H1 (cell line): ENCODE data around the gene THADA. TPM values are rescaled to one million over a fixed set of nuclear protein-coding genes. Genes with fewer than 3 reads are reported as not detected.

Experiments used
- CTCF ChIA-PET: fragments of 300-600 bp; sonication (Branson Sonifier 250); formaldehyde crosslinking; loops from one replicate; lab custom pipeline; 2021; ENCODE audit not compliant: partially characterized antibody; lab: Charles Lee
- POLR2A ChIA-PET: fragments of 300-600 bp; sonication (Branson Sonifier 250); formaldehyde crosslinking; loops from one replicate; lab custom pipeline; 2021; ENCODE audit warnings: inconsistent platforms; ENCODE audit not compliant: partially characterized antibody; lab: Charles Lee
- DNase-seq, 2 experiments: peaks; one replicate each; pipeline versions ENCODE4 v3.0.0 to v3.0.0-alpha.2; 2010 to 2022; ENCODE audit warnings: low spot score in 2 of 2, low read depth in 1 of 2, mixed read lengths in 1 of 2
- FAIRE-seq: peaks from 2 replicates; lab custom pipeline; 2011; peaks lifted over from hg19 to GRCh38; lab: Jason Lieb, UNC
- H2AFZ ChIP-seq: 2 replicates; pipeline ENCODE4 v1.8.1; 2012; ENCODE audit warnings: low read length, inconsistent platforms
- H2AK5ac ChIP-seq: 2 replicates; pipeline ENCODE4 v1.6.1; 2013; ENCODE audit warnings: low read depth, low read length
- H2BK120ac ChIP-seq: replicated peaks from 2 replicates; pipeline ENCODE3; 2013; ENCODE audit warnings: low read depth, low read length, inconsistent platforms
- H2BK12ac ChIP-seq: 2 replicates; pipeline ENCODE4 v1.6.1; 2013; ENCODE audit warnings: low read depth, low read length
- H2BK15ac ChIP-seq: 2 replicates; pipeline ENCODE4 v1.6.1; 2013; ENCODE audit warnings: low read length
- H2BK20ac ChIP-seq: 2 replicates; pipeline ENCODE4 v1.6.1; 2013; ENCODE audit warnings: low read length
- H2BK5ac ChIP-seq: 2 replicates; pipeline ENCODE4 v1.6.1; 2013; ENCODE audit warnings: low read depth, low read length
- H3K14ac ChIP-seq: 2 replicates; pipeline ENCODE4 v1.6.1; 2013; ENCODE audit warnings: inconsistent platforms; ENCODE audit not compliant: insufficient read length
- H3K18ac ChIP-seq: 2 replicates; pipeline ENCODE4 v1.6.1; 2013; ENCODE audit warnings: low read length; ENCODE audit errors: extremely low read depth
- H3K23ac ChIP-seq: 2 replicates; pipeline ENCODE4 v1.6.1; 2013; ENCODE audit warnings: inconsistent platforms; ENCODE audit not compliant: insufficient read length
- H3K23me2 ChIP-seq: 2 replicates; pipeline ENCODE4 v1.6.1; 2013; ENCODE audit warnings: low read depth, low read length
- H3K27ac ChIP-seq: 2 replicates; pipeline ENCODE4 v1.6.1; 2011; ENCODE audit warnings: low read depth, low read length, inconsistent platforms
- H3K27me3 ChIP-seq, 4 experiments: replicated peaks in 1 of 4; 1 replicate in 1 of 4; 2 replicates in 3 of 4; pipeline versions ENCODE4 v1.6.1 to v1.8.1; 2011 to 2013; ENCODE audit warnings: low read length in 3 of 4, mild to moderate bottlenecking in 3 of 4, inconsistent platforms in 2 of 4, mixed read lengths in 2 of 4, moderate library complexity in 1 of 4; ENCODE audit not compliant: control insufficient read depth in 3 of 4, insufficient read depth in 3 of 4; ENCODE audit errors: extremely low read depth in 1 of 4
- H3K36me3 ChIP-seq, 4 experiments: 2 replicates each; pipeline versions ENCODE4 v1.6.1 to v1.8.1; 2011 to 2013; ENCODE audit warnings: mild to moderate bottlenecking in 4 of 4, low read length in 3 of 4, moderate library complexity in 2 of 4, control low read depth in 1 of 4, inconsistent platforms in 1 of 4; ENCODE audit not compliant: insufficient read depth in 4 of 4, control insufficient read depth in 2 of 4
- H3K4ac ChIP-seq: replicated peaks from 2 replicates; pipeline ENCODE3; 2013; ENCODE audit warnings: low read length, low read depth, mixed read lengths, inconsistent platforms; ENCODE audit not compliant: insufficient read length
- H3K4me1 ChIP-seq, 4 experiments: replicated peaks in 1 of 4; 1 replicate in 1 of 4; 2 replicates in 3 of 4; pipeline versions ENCODE4 v1.6.1 to v1.8.1; 2011 to 2013; ENCODE audit warnings: low read length in 3 of 4, inconsistent platforms in 2 of 4, mixed read lengths in 1 of 4; ENCODE audit not compliant: insufficient read depth in 4 of 4, control insufficient read depth in 3 of 4
- H3K4me2 ChIP-seq, 2 experiments: 2 replicates each; pipeline versions ENCODE4 v1.6.1 to v1.8.1; 2011 to 2013; ENCODE audit warnings: low read depth in 2 of 2, low read length in 2 of 2, control low read depth in 1 of 2, inconsistent platforms in 1 of 2, mild to moderate bottlenecking in 1 of 2; ENCODE audit not compliant: insufficient read depth in 1 of 2
- H3K4me3 ChIP-seq, 4 experiments: fragments of 200-600, 300-600 bp in 1 of 4; sonication (generic), shearing (Covaris generic), sonication (Bioruptor Twin) in 1 of 4; 2 replicates each; pipeline versions ENCODE4 v1.5.1 to v1.8.1; 2011 to 2016; ENCODE audit warnings: low read length in 4 of 4, low read depth in 3 of 4, control low read depth in 2 of 4, inconsistent platforms in 2 of 4, mild to moderate bottlenecking in 2 of 4, mixed read lengths in 1 of 4, moderate library complexity in 1 of 4; ENCODE audit not compliant: insufficient read depth in 2 of 4; ENCODE audit errors: extremely low read depth in 1 of 4
- H3K56ac ChIP-seq: replicated peaks from 2 replicates; pipeline ENCODE3; 2013; ENCODE audit warnings: low read depth, mild to moderate bottlenecking, mixed read lengths, low read length, inconsistent platforms; ENCODE audit not compliant: insufficient read length
- H3K79me1 ChIP-seq: 2 replicates; pipeline ENCODE4 v1.6.1; 2013; ENCODE audit warnings: low read depth, low read length, control low read depth
- H3K79me2 ChIP-seq, 2 experiments: 2 replicates each; pipeline versions ENCODE4 v1.6.1 to v1.8.1; 2012 to 2013; ENCODE audit warnings: low read length in 2 of 2, mild to moderate bottlenecking in 2 of 2, inconsistent platforms in 1 of 2; ENCODE audit not compliant: insufficient read depth in 2 of 2, control insufficient read depth in 1 of 2
- H3K9ac ChIP-seq, 4 experiments: replicated peaks in 1 of 4; 1 replicate in 1 of 4; 2 replicates in 3 of 4; pipeline versions ENCODE4 v1.6.1 to v1.8.1; 2011 to 2013; ENCODE audit warnings: low read depth in 3 of 4, low read length in 3 of 4, control low read depth in 2 of 4, mild to moderate bottlenecking in 2 of 4, moderate library complexity in 2 of 4, inconsistent platforms in 1 of 4; ENCODE audit errors: extremely low read depth in 1 of 4
- H3K9me3 ChIP-seq, 2 experiments: 2 replicates each; pipeline versions ENCODE4 v1.6.1 to v1.8.1; 2012 to 2013; ENCODE audit warnings: mild to moderate bottlenecking in 2 of 2, moderate library complexity in 2 of 2, control low read depth in 1 of 2, inconsistent platforms in 1 of 2, low read depth in 1 of 2, low read length in 1 of 2, mixed read lengths in 1 of 2; ENCODE audit not compliant: insufficient read depth in 2 of 2
- H4K20me1 ChIP-seq, 2 experiments: replicated peaks in 1 of 2; 2 replicates each; pipeline versions ENCODE3 to v1.8.1; 2011 to 2013; ENCODE audit warnings: inconsistent platforms in 2 of 2, low read length in 2 of 2, mild to moderate bottlenecking in 1 of 2; ENCODE audit not compliant: insufficient read depth in 2 of 2, control insufficient read depth in 1 of 2
- H4K5ac ChIP-seq: 2 replicates; pipeline ENCODE4 v1.6.1; 2013; ENCODE audit warnings: low read length, low read depth, mixed read lengths, inconsistent platforms; ENCODE audit not compliant: insufficient read length
- H4K8ac ChIP-seq: 2 replicates; pipeline ENCODE4 v1.8.0; 2013; ENCODE audit warnings: mild to moderate bottlenecking, moderate library complexity, low read length, inconsistent platforms; ENCODE audit not compliant: insufficient read depth; ENCODE audit errors: extremely low read depth
- H4K91ac ChIP-seq: replicated peaks from 2 replicates; pipeline ENCODE3; 2013; ENCODE audit warnings: low read length, mixed read lengths, inconsistent platforms; ENCODE audit not compliant: insufficient read length
- CBX8 ChIP-seq: fragments of 300-800, 300-1000 bp; sonication (generic); IDR thresholded peaks from 2 replicates; pipeline ENCODE4 v1.7.1; 2016; ENCODE audit warnings: low read depth, low read length, borderline replicate concordance
- CHD2 ChIP-seq: IDR thresholded peaks from 2 replicates; pipeline ENCODE4 v1.6.1; 2012; ENCODE audit warnings: low read length, improper control_type of control experiment
- POU5F1 ChIP-seq: IDR thresholded peaks from 2 replicates; pipeline ENCODE4 v1.6.1; 2011; ENCODE audit warnings: low read depth, mild to moderate bottlenecking, low read length, moderate library complexity
- SP1 ChIP-seq: IDR thresholded peaks from 2 replicates; pipeline ENCODE4 v1.6.1; 2011; ENCODE audit warnings: low read depth, low read length
- WGBS, 2 experiments: shearing (Covaris generic) in 1 of 2; methylation state at CpG; one replicate each; pipeline versions ENCODE4 v1.1.6 to v1.1.7; 2013 to 2015; ENCODE audit warnings: low lambda C conversion rate in 2 of 2, mixed read lengths in 2 of 2, inconsistent platforms in 1 of 2, low coverage in 1 of 2, missing lambda C conversion rate in 1 of 2; ENCODE audit not compliant: insufficient replicate concordance in 2 of 2, insufficient coverage in 1 of 2, insufficient read length in 1 of 2; ENCODE audit errors: extremely low coverage in 1 of 2, missing lambda C conversion rate in 1 of 2; 5-methylcytosine and 5-hydroxymethylcytosine counted together
- polyA plus RNA-seq, 7 experiments: library from polyadenylated mRNA; depleted of rRNA in 3 of 7; stranded (reverse) in 5 of 7; unstranded in 2 of 7; fragments of >200 nt in 5 of 7; fragments of 200-250 nt in 2 of 7; gene quantifications; 1 replicate in 5 of 7; 2 replicates in 1 of 7; 4 replicates in 1 of 7; pipeline versions ENCODE4 v1.2.1 to v1.2.3, GENCODE V29; 2011 to 2013; ENCODE audit warnings: missing spikeins in 2 of 7, mixed read lengths in 2 of 7
- total RNA-seq: library from RNA; stranded (reverse); fragmentation: NEBNext Ultra II Directional; extraction: Animal tissue kit (Norgen Biotek cat#: 25700); gene quantifications from 2 replicates; pipeline ENCODE4 v1.2.1, GENCODE V29; 2021
- TF ChIP-seq, protein P1 (sequence below): IDR thresholded peaks from 2 replicates; pipeline ENCODE4 v1.6.1; 2011; ENCODE audit warnings: low read length, improper control_type of control experiment

The THADA gene
- total and polyA plus RNA-seq, 2 of the 8 experiments (the other 6 are each of a cell fraction or from before 2014, with no cell fraction given) = 22.4 to 26.8 TPM

GRCh38 chr2:43462866-43463641 lies 132.8 kb downstream of the THADA start:
- ChIA-PET CTCF (interaction anchor here (1.3 to 1.4 kb wide), 2 partner anchors 10 to 21 kb away, joined by 3 to 4 read pairs; no protein-coding TSS in a partner anchor), POLR2A (no interaction called here)
- Histone ChIP-seq H3K4me3 (no peak overlapping the region), H4K91ac (no peak overlapping the region), H3K79me1 (no peaks in the 10 kb centered on the region), H3K9ac (no peak overlapping the region), H2BK15ac (no peak overlapping the region), H3K36me3 (no peaks in the 10 kb centered on the region), H3K23me2 (no peaks in the 10 kb centered on the region), H2AK5ac (no peak overlapping the region), H3K27ac (no peak overlapping the region), H3K18ac (no peak overlapping the region), H4K20me1 (no peaks in the 10 kb centered on the region), H4K8ac (no peak overlapping the region), H4K5ac (no peak overlapping the region), H3K4me2 (no peak overlapping the region), H2BK20ac (no peak overlapping the region), H3K23ac (no peak overlapping the region), H3K27me3 (no peaks in the 10 kb centered on the region), H2BK12ac (no peak overlapping the region), H3K4me1 (no peaks in the 10 kb centered on the region), H3K4ac (no peak overlapping the region), H2BK120ac (no peak overlapping the region), H3K56ac (no peak overlapping the region), H3K14ac (no peak overlapping the region), H3K9me3 (no peaks in the 10 kb centered on the region), H3K79me2 (no peaks in the 10 kb centered on the region), H2BK5ac (no peak overlapping the region), H2AFZ (no peak overlapping the region)
- FAIRE-seq (no peak), DNase-seq (no peak)
- 79% methylated on average over 4 of the region's 4 CpGs; no CpG with 5 or more reads in 1 of the 2 experiments for WGBS, 2 experiments
- no peak for TF ChIP-seq CHD2
- no peak for TF ChIP-seq POU5F1
- no peak for TF ChIP-seq SP1
- no peak for TF ChIP-seq CBX8
- TF ChIP-seq, protein P1, sequence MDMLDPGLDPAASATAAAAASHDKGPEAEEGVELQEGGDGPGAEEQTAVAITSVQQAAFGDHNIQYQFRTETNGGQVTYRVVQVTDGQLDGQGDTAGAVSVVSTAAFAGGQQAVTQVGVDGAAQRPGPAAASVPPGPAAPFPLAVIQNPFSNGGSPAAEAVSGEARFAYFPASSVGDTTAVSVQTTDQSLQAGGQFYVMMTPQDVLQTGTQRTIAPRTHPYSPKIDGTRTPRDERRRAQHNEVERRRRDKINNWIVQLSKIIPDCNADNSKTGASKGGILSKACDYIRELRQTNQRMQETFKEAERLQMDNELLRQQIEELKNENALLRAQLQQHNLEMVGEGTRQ = no peak
